ENCODE data around the gene PRIM2.

DNA sequence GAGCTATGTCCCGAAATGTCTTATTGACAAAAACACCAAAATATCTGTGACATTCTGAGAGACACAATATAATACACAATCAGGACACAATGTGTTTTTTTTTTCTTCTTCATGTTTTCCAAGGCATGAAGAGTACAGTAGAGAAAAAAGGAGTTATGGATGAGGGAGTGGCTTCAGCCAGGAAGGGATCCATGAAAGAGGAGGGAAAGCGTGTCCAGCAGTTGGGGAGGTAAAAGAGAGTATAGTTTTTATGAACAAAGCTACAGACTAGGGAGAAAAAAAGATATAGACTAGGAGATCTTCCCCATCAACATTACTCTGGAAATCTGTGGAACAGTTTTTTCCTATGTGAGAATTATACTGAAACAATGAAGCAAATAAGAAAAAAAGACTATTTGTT lies 38.9 kb upstream of the PRIM2 start:
- TF ChIP-seq POLR2A (IDR thresholded peaks at IDR 0.05) (no peak), POLR2AphosphoS5 (IDR thresholded peaks at IDR 0.05) (no peak), EP300 (IDR thresholded peaks at IDR 0.05) (no peak)
- TF ChIP-seq, protein P1, sequence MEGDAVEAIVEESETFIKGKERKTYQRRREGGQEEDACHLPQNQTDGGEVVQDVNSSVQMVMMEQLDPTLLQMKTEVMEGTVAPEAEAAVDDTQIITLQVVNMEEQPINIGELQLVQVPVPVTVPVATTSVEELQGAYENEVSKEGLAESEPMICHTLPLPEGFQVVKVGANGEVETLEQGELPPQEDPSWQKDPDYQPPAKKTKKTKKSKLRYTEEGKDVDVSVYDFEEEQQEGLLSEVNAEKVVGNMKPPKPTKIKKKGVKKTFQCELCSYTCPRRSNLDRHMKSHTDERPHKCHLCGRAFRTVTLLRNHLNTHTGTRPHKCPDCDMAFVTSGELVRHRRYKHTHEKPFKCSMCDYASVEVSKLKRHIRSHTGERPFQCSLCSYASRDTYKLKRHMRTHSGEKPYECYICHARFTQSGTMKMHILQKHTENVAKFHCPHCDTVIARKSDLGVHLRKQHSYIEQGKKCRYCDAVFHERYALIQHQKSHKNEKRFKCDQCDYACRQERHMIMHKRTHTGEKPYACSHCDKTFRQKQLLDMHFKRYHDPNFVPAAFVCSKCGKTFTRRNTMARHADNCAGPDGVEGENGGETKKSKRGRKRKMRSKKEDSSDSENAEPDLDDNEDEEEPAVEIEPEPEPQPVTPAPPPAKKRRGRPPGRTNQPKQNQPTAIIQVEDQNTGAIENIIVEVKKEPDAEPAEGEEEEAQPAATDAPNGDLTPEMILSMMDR (IDR thresholded peaks at IDR 0.05), result no peak
